HG02885 (cell line): ENCODE measurements around the gene C2orf68.
A peak's percentile ranks its signal among the peaks of the same experiment; 100 is the strongest.
"Not testable (repeated sequence)": the region's sequence is repeated elsewhere in the genome, so short reads cannot be mapped to it uniquely, and the experiment has no call there.

Source experiments
- ATAC-seq: cut with Tn5 transposase; IDR thresholded peaks from one replicate; pipeline ENCODE4 v1.9.1; 2021; ENCODE audit warnings: mild to moderate bottlenecking; ENCODE audit not compliant: unreplicated experiment, poor library complexity

Gene C2orf68

DNA sequence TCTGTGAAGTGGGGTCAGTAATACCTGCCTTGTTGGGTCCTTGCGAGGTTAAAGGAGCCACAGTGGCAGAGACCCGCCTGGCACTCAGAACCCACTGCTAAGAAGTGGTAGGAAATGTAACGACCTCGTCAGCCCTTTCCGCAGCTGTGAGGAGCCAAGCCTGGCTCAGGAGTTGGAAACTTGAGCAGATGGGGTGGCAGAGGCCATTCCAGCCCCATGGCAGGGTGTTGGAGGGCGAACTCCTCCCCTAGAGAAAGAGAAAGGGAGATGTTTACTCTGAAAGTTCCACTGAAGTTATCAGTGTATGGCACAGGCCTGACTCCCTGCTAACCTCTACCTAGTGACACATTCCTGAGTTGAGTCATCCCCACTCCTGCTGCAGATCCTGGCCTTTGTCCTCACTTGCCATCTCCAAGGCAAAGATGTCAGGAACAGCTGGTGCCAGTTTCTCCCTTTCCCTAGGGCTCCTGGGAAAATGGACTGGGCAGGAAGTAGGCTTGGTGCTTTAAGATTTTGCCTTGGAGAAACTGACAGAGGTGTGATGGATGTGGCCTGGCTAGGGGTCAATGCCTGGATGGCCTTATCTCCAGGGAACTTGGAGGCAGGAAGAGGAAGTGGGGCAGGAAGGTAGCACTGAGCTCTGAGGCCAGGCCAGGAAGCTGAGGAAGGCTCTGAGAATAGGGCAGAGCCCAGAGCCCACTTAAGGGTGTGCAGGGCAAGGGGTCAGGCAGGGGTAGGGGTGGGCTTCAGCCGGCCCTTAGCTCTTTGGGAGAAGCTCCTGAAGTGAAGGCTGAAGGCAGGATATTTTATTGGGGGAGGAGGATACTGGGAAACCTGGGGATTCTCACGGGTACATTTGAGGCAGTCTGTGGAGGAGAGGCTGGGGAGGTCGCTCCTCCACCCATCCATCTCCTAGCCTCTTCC, 26.7 kb downstream of the C2orf68 start:
- peak; percentile 37 for ATAC-seq

DNA sequence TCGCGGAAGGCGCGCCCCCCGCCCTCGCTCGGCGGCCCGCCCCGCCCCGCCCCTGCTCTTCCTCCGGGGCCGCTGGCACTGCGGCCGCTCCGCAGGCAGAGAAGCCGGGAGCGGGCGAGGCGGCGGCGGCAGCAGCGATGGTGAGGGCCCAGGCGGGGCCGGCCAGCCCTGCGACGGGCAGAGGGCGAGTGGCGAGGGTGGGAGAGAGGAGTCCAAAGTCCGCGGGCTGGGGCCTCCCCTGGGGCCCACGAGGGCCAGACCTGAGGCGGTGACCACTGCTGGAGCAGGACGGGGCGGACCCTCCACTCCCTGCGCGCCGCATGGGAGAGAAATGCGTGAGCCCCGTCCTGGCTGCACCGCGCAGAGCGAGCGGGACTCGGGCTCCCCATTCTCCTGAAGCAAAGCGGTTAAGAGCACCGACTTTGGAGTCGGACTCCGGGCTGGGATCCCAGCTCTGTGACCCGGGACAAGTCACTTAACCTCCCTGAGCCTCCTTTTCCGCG, 27.5 kb downstream of the C2orf68 start, which contains the start of gene VAMP5:
VAMP5 (plus strand) TSS at position 78 of the 503 bp plus-strand sequence; CDS start at position 138, 60 bp downstream.
- ATAC-seq, result peak; percentile 30

DNA sequence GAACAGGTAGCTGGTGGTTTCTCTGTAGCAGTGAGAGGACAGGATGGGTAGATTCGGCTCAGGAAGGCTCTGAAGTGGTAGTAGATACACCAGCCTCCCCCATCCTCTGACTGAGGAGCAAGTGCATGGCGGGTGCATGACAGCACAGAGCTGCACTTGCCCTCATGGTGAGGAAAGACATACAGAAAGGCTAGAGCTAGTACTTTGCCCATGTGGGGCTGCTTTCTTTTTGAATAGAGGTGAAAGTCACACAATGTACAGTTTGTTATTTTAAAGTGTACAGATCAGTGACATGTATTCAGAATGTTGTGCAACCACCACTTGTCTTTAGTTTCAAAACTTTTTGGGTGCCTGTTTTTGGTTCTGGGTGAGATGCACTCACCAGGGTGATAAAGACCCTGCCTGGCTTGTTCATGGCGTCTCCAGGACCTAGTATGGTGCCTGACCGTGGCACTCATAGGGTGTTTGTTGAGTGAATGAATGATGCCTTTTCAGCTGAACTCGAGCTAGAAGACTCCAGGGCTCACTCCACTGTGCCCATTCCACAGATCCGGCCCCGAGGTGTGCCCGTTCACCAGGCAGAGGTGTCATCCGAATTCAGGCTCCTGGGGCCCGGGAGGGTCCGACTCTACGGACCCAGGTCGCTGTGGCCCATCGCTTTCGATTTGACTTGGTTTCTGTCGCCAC, 28.1 kb downstream of the C2orf68 start:
- ATAC-seq, result peak; percentile 65

DNA sequence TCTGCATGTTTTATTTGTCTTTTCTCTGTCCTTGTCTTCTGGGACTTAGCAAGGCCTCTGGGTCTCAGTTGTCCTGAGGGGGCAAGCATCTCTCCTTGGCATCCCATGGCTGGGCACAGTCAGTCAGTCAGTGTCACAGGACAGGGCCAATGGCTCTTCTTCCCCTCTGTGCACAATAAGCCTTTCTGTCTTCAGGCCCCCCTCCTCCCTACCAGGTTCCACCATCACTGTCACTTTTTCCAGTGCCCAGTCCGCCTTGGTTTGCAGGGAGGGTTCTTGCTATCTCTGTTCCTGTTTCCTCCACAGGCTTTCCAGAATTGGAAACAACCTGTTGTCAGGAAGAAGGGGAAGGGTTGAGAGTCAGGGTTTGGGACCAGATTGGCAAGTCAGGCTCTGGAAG, 29.4 kb downstream of the C2orf68 start:
- ATAC-seq, result no peak

DNA sequence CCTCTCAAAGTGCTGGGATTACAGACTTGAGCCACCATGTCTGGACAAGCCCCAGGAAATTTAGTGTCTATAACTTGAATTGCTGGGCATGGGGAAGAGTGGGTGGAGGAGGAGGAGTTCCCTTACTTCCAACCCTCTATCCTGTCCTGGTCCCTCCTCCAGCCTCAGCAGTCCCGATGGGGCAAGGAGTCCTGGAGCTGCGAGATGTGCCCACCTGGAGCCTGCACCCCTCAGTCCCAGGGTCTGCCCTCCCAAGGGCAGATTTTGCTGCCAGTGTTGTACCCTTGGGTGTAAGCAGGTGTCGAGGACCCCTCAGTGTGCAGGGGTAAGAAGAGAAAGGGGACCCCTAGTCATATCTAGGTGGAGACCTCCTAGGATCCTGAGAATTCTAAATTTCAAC, 31.7 kb downstream of the C2orf68 start:
- ATAC-seq, result no peak

DNA sequence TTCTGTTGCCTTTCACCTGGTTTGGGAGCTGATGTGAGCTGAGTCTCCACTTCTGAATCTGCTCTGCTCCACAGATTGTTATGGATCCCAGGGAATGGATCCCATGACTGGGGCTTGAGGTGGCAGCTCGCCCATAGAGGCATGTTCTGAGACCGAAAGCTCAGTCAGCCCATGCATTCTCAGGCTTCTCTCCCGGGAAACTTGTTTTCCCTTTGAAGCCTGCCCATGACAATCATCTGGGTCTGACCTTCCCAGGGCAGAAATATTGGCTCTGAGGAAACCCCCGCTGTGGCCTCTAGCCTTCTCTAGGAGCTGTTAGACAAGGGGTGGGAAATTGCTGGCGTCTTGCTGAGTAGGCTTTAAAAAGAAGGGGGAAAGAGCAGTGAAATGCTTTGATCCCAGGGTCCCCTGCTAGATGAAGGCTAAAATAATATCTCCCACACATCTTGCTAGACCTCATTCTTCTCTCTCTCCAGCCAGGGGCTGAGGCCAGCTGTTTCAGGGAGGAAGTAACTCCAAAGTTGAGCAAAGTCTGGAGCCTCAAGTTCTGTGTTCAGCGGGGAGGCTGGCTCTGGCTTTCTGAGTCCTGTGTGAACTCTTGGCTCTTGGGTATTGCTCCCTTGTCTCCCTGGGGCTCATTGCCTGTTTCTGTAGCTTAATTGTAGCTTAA, 32.5 kb downstream of the C2orf68 start:
- no peak for ATAC-seq

DNA sequence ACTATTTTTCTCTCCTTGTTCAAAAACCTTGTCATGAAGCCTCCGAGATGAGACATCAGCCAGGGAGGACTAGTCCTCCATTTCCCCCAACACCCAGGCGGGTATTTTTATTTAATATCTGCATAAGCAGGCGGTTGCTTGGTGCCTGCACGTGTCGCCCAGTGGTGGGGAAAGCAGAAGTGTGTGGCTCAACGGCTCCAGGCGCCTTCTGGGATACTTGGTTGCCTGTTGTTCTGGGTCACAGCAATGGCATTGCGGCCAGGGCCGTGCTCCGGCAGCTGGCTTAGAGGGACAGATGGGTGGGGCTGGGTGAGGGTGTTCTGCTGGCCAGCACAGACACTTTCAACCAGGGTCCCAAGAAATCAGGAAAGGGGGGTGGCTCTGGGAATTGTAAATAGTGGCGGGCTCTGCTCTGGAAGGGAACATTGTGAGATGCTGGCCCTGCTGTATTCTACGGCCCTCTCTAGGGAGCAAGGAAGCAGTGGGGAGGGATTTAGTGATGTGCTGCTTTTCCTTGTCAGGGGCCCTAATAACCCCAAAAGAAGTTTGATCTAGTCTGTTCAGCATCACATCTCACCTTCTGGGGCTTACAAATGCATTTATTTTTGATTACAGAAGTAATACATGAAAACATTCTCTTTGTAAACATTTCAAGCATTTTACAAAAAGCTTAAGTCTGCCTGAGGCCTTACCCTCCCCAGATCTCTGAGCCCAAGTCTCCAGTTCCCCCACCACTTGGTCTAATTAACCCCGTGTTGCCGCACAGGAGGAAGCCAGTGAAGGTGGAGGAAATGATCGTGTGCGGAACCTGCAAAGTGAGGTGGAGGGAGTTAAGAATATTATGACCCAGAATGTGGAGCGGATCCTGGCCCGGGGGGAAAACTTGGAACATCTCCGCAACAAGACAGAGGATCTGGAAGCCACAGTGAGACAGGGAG, 33.4 kb downstream of the C2orf68 start:
- peak; percentile 49 for ATAC-seq

DNA sequence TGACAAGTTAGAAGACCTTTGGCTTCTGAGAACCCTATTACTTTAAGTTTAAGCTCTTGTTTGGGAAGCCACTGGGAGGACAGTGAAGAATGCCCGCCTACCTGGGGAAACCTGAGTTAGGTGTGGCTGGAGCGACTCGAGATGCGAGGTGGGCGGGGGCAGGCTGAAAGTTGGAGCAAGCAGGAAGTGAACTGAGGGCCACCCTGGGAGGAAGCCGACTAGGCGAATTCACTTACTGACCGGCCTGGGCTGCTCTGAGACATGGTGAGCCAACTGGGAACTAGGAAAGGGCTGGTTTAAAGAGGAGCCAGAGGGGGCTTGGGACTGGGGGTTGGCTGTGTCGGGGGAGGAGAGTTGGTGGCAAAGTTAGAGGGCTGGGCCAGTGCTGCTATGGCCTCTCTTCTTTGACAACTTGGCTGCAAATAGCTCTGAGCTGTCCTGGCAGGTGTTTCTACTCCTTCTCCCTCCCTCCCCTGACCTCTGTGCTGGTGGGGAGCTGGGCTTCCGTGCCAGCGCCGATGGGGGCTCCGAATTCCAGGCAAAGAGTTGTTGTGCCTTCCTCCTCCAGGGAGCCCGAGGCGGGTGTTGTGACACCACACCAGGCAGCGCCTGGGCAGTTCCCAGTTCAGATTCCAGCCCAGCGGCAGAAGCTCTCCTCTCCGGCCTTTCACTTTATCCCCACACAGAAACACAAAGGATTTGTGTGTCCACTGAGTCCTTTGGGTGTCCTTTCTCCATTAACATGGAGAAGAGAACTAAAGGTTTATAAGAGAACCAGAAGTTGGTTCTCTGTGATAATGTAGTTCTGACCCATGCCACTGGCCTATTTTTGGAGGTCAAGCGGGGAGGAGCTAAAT, 34.3 kb downstream of the C2orf68 start, which contains the start of gene VAMP8:
VAMP8 (plus strand) TSS at position 201 of the 857 bp plus-strand sequence; CDS start at position 262, 61 bp downstream.
- peak; percentile 74 for ATAC-seq

DNA sequence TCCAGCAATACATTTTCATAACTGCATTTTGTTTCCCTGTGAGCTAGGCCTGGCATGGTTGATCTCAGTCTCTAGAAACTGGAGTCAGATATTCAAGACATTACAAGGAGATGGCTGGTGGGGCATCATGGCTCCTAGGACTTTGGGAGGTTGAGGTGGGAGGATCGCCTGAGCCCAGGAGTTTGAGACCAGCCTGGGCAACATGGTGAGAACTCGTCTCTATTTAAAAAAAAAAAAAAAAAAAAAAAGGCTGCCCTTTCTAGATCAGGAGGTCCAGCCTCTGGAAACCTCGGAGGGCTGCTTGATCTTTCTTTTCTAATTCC, 34.8 kb downstream of the C2orf68 start:
- no peak for ATAC-seq

DNA sequence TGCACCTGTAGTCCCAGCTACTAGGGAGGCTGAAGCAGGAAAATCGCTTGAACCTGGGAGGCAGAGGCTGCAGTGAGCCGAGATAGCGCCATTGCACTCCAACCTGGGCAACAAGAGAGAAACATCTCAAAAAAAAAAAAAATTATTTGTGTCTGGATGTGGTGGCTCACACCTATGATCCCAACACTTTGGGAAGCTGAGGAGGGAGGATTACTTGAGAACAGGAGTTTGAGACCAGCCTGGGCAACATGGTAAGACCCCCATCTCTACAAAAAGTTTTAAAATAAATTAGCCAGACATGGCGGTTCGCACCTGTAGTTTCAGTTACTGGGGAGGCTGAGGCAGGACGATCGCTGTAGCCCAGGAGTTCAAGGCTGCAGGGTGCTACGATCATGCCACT, 36.1 kb downstream of the C2orf68 start:
- no peak for ATAC-seq

DNA sequence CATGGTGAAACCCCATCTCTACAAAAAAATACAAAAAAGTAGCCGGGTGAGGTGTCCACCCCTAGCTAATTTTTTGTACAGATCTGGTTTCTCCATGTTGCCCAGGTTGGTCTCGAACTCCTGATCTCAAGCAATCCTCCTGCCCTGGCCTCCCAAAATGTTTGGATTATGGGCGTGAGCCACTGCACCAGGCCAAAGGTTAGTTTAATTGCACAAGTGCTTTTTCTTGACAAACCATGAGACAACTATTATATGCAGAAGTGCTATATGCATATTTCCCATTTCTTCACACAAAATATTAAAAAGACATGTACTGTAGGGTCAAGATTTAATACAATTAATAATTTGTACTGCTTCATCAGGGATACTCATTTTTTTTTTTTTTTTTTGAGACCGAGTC, 45.6 kb downstream of the C2orf68 start:
- ATAC-seq, result no peak

DNA sequence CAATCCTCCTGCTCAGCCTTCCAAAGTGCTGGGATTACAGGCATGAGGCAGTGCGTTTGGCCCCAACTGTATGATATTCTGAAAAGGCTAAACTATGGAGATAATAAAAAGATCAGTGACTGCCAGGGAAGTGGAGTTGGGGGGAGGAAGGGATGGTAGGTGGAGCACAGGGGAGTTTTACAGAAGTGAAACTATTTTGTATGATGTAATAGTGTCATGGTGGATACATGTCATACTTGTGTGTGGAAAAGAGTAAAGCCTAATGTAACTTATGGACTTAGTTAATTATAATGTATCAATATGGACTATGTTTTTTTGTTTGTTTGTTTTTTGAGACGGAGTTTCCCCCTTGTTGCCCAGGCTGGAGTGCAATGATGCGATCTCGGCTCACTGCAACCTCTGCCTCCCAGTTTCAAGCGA, 47.7 kb downstream of the C2orf68 start:
- ATAC-seq, result peak; percentile 44

DNA sequence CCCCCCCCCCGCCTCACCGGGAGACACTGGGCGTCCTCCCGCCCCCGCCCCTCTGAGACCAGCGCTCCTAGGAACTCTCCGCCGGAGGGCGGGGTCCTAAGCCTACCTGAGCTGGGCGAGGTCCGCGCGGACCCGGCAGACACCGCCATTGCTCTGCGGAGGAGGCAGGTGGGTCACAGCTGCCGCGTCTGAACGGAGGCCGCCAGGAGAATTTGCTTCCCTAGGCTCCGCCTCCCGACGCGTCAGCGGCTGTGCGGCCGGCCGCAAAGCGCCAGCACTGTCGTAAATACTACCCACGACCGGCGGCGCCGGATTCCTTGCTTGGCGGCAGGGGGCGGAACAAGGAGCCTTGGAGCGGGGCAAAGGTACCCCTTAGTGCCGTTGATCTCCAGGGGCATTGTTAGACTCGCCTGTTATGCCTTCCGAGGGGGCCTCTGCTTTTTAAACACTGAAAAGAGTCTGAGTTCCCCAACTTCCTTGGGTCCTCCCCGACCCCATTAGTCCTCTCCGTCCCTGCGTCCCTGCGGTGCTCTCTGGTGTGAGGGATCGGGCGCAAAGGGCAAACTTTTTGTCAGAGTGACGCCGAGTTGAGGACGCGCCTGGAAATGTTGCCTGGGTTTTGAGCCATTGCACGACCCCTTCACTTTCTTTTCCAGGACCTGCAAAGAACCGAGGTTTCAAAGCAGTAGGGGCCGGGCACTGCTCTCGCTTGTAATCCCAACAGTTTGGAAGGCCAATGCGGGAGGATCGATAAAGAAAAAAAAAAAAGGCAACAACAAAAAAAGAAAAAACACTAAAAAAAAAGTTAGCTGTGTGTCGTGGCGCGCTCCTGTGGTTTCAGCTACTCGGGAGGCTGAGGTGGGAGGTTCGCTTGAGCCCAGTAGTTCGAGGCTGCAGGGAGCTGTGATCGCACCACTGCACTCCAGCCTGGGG, 50.3 kb downstream of the C2orf68 start, which contains the start of gene GGCX:
GGCX (minus strand) TSS at position 214 of the 933 bp plus-strand sequence; CDS start at position 149, 65 bp downstream.
- ATAC-seq, result peak; percentile 94

DNA sequence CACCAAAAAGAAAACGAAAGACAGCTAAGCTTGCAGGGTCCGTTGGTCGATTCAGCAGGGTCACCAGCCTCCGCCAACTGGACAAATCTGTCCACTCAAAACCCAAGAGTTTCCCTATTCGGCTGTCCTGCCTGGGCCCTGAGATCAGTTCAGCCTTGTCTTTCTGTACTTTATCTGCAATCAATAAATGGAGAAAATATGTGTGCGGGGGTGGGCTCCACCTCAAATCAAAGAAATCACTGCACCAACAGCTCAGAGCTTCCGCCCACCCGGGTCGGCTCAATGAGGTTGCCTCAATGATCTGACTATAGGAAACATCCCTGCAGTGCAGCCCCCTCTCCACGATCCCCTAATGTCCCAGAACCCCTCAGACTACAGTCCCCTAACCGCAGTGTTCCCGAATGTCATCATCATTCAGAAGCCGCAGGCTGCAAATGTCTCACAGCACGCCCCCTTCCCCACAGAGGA, 51.0 kb downstream of the C2orf68 start:
- ATAC-seq, result peak; percentile 19

DNA sequence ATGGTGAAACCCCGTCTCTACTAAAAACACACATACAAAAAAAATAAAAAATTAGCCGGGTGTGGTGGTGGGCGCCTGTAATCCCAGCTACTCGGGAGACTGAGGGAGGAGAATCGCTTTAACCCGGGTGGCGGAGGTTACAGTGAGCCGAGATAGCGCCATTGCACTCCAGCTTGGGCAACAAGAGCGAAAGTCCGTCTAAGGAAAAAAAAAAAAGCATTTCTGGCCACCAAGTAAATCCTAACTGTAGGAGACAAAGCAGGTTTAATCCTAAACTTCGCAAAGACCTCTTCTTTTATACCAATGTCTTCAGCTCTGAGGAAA, 51.5 kb downstream of the C2orf68 start:
- ATAC-seq, result not testable (repeated sequence)

DNA sequence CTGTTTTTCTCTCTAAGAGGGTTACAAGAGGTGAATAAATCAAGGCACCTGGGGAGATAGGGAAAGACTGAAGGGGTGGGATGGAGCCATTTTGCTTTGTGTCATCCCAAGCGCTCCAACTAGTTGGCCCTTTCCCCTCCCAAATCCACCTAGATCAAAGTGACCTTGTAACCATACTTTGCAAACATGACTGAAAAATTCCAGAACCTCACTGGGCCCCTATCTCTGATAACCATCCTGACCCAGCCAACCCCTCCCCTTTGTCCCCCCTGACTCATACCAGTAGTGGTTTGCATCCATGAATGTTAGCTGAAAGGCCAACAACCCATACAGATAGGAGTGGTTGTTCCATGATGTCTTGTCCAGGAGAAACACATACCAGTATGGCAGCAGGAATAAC, 53.7 kb downstream of the C2orf68 start:
- no peak for ATAC-seq

DNA sequence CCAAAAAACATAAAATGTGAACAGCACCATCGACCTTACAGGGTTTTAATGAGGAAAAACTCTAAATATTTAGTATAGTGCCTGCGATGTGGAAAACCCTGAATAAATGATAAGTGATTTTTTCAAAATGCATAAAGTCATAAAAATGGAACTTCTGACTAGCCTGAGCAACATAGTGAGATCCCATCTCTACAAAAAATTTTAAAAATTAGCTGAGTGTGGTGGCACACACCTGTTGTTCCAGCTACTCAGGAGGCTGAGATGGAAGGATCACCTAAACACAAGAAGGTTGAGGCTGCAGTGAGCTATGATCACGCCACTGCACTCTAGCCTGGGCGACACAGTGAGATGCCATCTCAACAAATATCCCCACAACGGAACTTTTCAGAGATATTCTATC, 54.7 kb downstream of the C2orf68 start:
- no peak for ATAC-seq
